GM18505 (cell line): ENCODE measurements around the gene SLC16A11.
"Not testable (repeated sequence)": the region's sequence is repeated elsewhere in the genome, so short reads cannot be mapped to it uniquely, and the experiment has no call there.

Experiments used
- ATAC-seq: cut with Tn5 transposase; IDR thresholded peaks from one replicate; pipeline ENCODE4 v1.9.1; 2021; ENCODE audit not compliant: unreplicated experiment
- POLR2A ChIP-seq: IDR thresholded peaks from 4 replicates; pipeline ENCODE4 v1.6.1; 2011; ENCODE audit warnings: borderline replicate concordance; ENCODE audit not compliant: insufficient read depth, insufficient read length; ENCODE audit errors: extremely low read depth

The SLC16A11 gene

DNA sequence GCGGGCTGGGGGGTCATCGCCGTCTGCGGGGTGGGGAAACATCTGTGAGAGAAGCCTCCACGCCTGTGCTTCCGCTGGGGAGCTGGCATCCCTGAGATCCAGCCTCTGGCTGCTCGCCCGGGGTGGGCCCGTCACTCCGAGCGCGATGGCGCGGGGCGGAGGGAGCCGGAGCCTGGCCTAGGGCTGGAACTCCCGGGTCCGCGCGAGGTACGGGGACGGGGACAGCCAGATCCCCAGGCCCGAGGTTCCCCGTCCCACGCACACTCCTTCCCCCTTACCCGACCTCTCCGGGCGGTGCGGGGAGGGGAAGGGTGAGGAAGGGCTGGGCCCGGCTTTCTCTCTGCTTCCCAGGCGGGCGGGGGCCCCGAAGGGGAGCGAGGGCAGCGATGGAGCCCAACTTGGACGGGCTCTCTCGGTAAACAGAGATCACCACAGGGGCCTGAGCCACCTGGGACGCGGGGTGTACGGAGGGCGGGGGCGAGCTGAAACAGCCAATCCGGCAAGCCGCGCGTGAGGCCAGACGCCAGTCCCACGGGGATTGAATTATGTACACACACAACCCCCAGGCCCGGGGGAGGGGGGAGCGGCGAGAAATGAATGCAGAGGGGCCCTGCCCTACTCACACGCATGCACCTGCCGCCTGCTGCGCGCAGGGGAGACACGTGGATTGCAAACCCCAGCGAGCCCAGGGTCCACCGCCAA is at the start of gene SLC16A11:
Gene SLC16A11, minus strand, starts transcription at position 596 of the 702 bp plus-strand sequence. Its CDS starts 579 bp downstream, at position 17.
- ATAC-seq, result no peak
- TF ChIP-seq POLR2A, result no peak

DNA sequence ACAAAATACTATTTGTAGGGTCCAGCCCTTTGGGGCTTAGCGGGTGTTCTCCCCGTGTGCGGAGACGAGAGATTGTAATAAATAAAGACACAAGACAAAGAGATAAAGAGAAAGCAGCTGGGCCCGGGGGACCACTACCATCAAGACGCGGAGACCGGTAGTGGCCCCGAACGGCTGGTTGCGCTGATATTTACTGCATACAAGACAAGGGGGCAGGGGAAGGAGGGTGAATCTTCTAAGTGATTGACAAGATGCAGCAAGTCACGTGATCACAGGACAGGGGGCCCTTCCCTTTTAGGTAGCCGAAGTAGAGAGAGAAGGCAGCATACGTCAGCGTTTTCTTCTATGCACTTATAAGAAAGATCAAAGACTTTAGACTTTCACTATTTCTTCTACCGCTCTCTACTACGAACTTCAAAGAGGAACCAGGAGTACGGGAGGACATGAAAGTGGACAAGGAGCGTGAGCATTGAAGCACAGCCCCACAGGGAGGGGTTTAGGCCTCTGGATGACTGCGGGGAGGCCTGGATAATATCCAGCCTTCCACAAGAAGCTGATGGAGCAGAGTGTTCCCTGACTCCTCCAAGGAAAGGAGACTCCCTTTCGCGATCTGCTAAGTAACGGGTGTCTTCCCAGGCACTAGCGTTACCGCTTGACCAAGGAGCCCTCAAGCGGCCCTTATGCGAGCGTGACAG is 47.6 kb upstream of the SLC16A11 start:
- ATAC-seq, result not testable (repeated sequence)

DNA sequence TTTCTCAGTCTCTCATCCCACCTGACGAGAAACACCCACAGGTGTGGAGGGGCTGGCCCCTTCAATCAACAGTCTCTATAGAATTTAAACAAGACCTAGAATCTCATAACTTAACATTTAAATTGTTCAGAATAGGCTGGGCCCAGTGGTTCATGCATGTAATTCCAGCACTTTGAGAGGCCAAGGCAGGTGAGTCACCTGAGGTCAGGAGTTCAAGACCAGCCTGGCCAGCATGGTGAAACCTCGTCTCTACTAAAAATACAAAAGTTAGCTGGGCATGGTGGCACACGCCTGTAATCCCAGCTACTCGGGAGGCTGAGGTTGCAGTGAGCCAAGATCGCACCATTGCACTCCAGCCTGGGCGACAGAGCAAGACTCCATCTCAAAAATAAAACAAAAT is 45.7 kb upstream of the SLC16A11 start:
- ATAC-seq, result not testable (repeated sequence)

DNA sequence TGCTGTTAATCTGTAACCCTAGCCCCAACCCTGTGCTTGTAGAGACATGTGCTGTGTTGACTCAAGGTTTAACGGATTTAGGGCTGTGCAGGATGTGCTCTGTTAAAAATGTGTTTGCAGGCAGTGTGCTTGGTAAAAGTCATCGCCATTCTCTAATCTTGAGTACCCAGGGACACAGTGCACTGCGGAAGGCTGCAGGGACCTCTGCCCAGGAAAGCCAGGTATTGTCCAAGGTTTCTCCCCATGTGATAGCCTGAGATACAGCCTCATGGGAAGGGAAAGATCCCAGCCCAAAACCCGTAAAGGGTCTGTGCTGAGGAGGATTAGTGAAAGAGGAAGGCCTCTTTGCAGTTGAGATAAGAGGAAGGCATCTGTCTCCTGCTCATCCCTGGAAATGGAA is 44.5 kb upstream of the SLC16A11 start:
- not testable (repeated sequence) for ATAC-seq

GRCh38 chr17:7084088-7084487 is 40.2 kb upstream of the SLC16A11 start:
- ATAC-seq, result no peak
- TF ChIP-seq POLR2A, result no peak

- TF ChIP-seq POLR2A, result no peak
- no peak for ATAC-seq
Observed at GRCh38 chr17:7083592-7083991, 39.7 kb upstream of the SLC16A11 start.

- TF ChIP-seq POLR2A, result no peak
- ATAC-seq, result no peak
Observed at GRCh38 chr17:7081341-7082062, 37.6 kb upstream of the SLC16A11 start.

GRCh38 chr17:7080456-7081041 is 36.7 kb upstream of the SLC16A11 start:
- no peak for ATAC-seq
- no peak for TF ChIP-seq POLR2A

GRCh38 chr17:7079581-7080455 is 35.9 kb upstream of the SLC16A11 start, which contains the start of gene CLEC10A:
Gene CLEC10A, minus strand, starts transcription at chr17:7080251. Its CDS starts 1,439 bp downstream, at chr17:7078812.
- no peak for ATAC-seq
- no peak for TF ChIP-seq POLR2A

DNA sequence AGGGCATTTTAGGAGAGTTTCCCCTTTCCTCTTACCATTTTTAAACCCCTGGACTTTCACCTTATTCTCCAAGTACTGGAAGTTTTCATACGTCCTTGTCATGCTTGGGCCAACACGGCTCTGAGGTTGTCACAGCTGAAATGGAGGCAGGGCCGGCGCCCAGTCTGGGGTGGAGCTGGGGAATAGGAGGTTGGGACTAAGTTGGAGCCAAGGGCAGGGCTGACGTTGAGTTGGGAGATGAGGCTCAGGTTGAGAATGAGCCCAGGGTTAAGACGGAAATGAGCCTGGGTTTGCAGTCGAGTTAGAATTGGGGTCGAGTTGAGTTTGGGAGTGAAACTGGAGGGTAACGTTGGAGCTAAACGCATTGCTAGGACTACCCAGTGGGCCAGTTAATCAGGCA is 34.8 kb upstream of the SLC16A11 start:
- no peak for ATAC-seq
- TF ChIP-seq POLR2A, result no peak

GRCh38 chr17:7077911-7078546 is 34.1 kb upstream of the SLC16A11 start:
- no peak for TF ChIP-seq POLR2A
- ATAC-seq, result no peak

DNA sequence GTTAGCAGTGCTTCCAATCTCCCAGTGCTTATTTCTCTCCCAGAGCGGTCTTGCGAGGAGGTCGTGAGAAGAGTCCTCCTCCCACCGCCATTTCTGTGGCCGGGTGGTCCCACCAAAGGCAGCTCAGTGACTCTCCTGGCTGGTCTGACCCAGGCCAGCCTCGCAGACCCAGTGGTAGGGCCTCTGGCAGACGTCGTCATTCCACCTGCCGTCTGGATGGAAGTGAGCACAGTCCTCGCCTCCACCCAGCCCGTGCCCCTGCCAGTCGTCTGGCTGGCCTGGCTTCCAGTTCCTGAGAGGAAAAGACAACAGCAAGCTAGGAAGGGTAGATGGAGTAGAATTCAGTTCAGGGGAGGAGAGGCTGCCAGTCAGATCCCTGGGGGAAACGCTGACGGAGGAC is 31.0 kb upstream of the SLC16A11 start:
- no peak for ATAC-seq
- TF ChIP-seq POLR2A, result no peak

DNA sequence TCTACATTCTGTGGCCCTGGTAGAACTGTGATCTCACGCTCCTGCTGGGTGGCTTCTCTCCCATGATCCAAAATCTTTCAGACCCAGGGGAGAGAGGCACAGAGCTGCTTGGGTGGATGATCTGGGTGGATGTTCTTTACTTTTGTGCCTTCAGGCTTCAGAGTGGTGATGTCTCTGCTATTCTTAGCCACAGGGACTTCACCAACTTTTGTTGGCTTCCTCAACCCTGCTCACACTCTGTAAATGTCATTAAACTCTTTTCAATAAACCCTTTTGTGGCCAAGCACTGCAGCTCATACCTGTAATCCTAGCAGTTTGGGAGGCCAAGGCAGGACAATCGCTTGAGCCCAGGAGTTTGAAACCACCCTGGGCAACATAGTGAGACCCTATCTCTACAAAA is 28.5 kb upstream of the SLC16A11 start:
- TF ChIP-seq POLR2A, result no peak
- no peak for ATAC-seq

GRCh38 chr17:7070712-7071111 is 26.8 kb upstream of the SLC16A11 start:
- ATAC-seq, result no peak
- TF ChIP-seq POLR2A, result no peak
